Hepatocyte (in vitro differentiated cells): ENCODE data around the gene ATF7IP.

ENCODE experiments used
- EZH2 ChIP-seq: fragments of 200-600 bp; sonication (generic); IDR thresholded peaks from 2 replicates; pipeline ENCODE4 v1.6.1; 2016; ENCODE audit warnings: antibody characterized with exemption, mild to moderate bottlenecking, borderline replicate concordance
- EZH2phosphoT487 ChIP-seq: fragments of 200-600 bp; sonication (generic); IDR thresholded peaks from one replicate; pipeline ENCODE4 v1.6.1; 2018; ENCODE audit warnings: antibody characterized with exemption, mild to moderate bottlenecking, low read depth, moderate library complexity; ENCODE audit not compliant: unreplicated experiment, severe bottlenecking
- TF ChIP-seq, protein P1 (sequence below): fragments of 200-600 bp; sonication (generic); IDR thresholded peaks from 2 replicates; pipeline ENCODE4 v1.5.1; 2016; ENCODE audit warnings: antibody characterized with exemption, mild to moderate bottlenecking; ENCODE audit not compliant: poor library complexity

GRCh38 chr12:14422516-14423230 lies 57.2 kb downstream of the ATF7IP start:
- TF ChIP-seq, protein P1, sequence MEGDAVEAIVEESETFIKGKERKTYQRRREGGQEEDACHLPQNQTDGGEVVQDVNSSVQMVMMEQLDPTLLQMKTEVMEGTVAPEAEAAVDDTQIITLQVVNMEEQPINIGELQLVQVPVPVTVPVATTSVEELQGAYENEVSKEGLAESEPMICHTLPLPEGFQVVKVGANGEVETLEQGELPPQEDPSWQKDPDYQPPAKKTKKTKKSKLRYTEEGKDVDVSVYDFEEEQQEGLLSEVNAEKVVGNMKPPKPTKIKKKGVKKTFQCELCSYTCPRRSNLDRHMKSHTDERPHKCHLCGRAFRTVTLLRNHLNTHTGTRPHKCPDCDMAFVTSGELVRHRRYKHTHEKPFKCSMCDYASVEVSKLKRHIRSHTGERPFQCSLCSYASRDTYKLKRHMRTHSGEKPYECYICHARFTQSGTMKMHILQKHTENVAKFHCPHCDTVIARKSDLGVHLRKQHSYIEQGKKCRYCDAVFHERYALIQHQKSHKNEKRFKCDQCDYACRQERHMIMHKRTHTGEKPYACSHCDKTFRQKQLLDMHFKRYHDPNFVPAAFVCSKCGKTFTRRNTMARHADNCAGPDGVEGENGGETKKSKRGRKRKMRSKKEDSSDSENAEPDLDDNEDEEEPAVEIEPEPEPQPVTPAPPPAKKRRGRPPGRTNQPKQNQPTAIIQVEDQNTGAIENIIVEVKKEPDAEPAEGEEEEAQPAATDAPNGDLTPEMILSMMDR = no peak
- TF ChIP-seq EZH2 (no peak), EZH2phosphoT487 (no peak)
